GM23338 (cell line): Measurements from ENCODE around the gene PSD4. TPM values are rescaled to one million over a fixed set of nuclear protein-coding genes. Genes with fewer than 3 reads are reported as not detected.

Experiments
- ATAC-seq: fragments of 200-7000 bp; cut with Tn5 transposase; 3 replicates; pipeline ENCODE4 v1.9.1; 2020
- DNase-seq: peaks from one replicate; pipeline ENCODE4 v3.0.0-alpha.2; 2015; ENCODE audit warnings: low spot score
- H2AFZ ChIP-seq: fragments of 200-600 bp; sonication (generic); 2 replicates; pipeline ENCODE4 v1.8.0; 2016; ENCODE audit warnings: antibody characterized with exemption, mild to moderate bottlenecking, moderate library complexity
- H3F3A ChIP-seq: fragments of 200-600 bp; sonication (generic); replicated peaks from 2 replicates; pipeline ENCODE4 v1.8.0; 2017; ENCODE audit warnings: antibody characterized with exemption, mixed run types, low read depth
- H3K27ac ChIP-seq: fragments of 200-600 bp; sonication (generic); 2 replicates; pipeline ENCODE4 v1.6.1; 2016; ENCODE audit warnings: low read depth
- H3K27me3 ChIP-seq: fragments of 200-600 bp; sonication (generic); 2 replicates; pipeline ENCODE4 v1.8.0; 2016; ENCODE audit warnings: mild to moderate bottlenecking, mixed run types, moderate library complexity; ENCODE audit not compliant: insufficient read depth
- H3K36me3 ChIP-seq: fragments of 200-600 bp; sonication (generic); 2 replicates; pipeline ENCODE4 v1.8.0; 2016; ENCODE audit warnings: mild to moderate bottlenecking; ENCODE audit not compliant: insufficient read depth
- H3K4me1 ChIP-seq: fragments of 200-600 bp; sonication (generic); 2 replicates; pipeline ENCODE4 v1.8.0; 2016; ENCODE audit warnings: mild to moderate bottlenecking, moderate library complexity; ENCODE audit not compliant: insufficient read depth
- H3K4me2 ChIP-seq: fragments of 200-600 bp; sonication (generic); 2 replicates; pipeline ENCODE4 v1.7.1; 2017; ENCODE audit warnings: mixed run types
- H3K4me3 ChIP-seq: fragments of 200-600 bp; sonication (generic); 2 replicates; pipeline ENCODE4 v1.6.1; 2016; ENCODE audit warnings: mixed run types
- H3K79me2 ChIP-seq: fragments of 200-600 bp; sonication (generic); replicated peaks from 2 replicates; pipeline ENCODE4 v1.8.0; 2017; ENCODE audit warnings: mild to moderate bottlenecking; ENCODE audit not compliant: insufficient read depth
- H3K9me2 ChIP-seq: fragments of 200-600 bp; sonication (generic); 2 replicates; pipeline ENCODE4 v1.8.0; 2017; ENCODE audit not compliant: insufficient read depth
- H4K20me1 ChIP-seq: fragments of 200-600 bp; sonication (generic); replicated peaks from 2 replicates; pipeline ENCODE4 v1.8.0; 2017; ENCODE audit warnings: mild to moderate bottlenecking; ENCODE audit not compliant: insufficient read depth
- H3K27ac Mint-ChIP-seq: 2 replicates; pipeline ENCODE4 v1.8.0; 2020; ENCODE audit warnings: inconsistent platforms, mild to moderate bottlenecking, moderate library complexity, mixed read lengths
- H3K27me3 Mint-ChIP-seq: 3 replicates; pipeline ENCODE4 v1.8.0; 2022; ENCODE audit warnings: low read depth, mild to moderate bottlenecking, moderate library complexity, mixed read lengths, inconsistent platforms; ENCODE audit not compliant: insufficient read depth, poor library complexity
- H3K36me3 Mint-ChIP-seq: 3 replicates; pipeline ENCODE4 v1.8.0; 2021; ENCODE audit warnings: low read depth, mild to moderate bottlenecking, inconsistent platforms, moderate library complexity, mixed read lengths
- H3K4me1 Mint-ChIP-seq: 3 replicates; pipeline ENCODE4 v1.8.0; 2020; ENCODE audit warnings: mild to moderate bottlenecking, inconsistent platforms, mixed read lengths
- H3K4me3 Mint-ChIP-seq: 3 replicates; pipeline ENCODE4 v1.8.0; 2021; ENCODE audit warnings: moderate library complexity, mild to moderate bottlenecking, inconsistent platforms, mixed read lengths
- H3K9me3 Mint-ChIP-seq: 3 replicates; pipeline ENCODE4 v1.8.0; 2020; ENCODE audit warnings: moderate library complexity, mild to moderate bottlenecking, inconsistent platforms, mixed read lengths
- CREB1 ChIP-seq: fragments of 250-450 bp; sonication (Bioruptor Pico); IDR thresholded peaks from 2 replicates; pipeline ENCODE4 v1.5.0; 2020; ENCODE audit warnings: low read depth, mild to moderate bottlenecking, moderate library complexity
- EZH2 ChIP-seq: fragments of 200-600 bp; sonication (generic); IDR thresholded peaks from one replicate; pipeline ENCODE4 v1.8.0; 2017; ENCODE audit warnings: antibody characterized with exemption, mild to moderate bottlenecking, low read depth; ENCODE audit not compliant: unreplicated experiment
- EZH2phosphoT487 ChIP-seq: fragments of 200-600 bp; sonication (generic); IDR thresholded peaks from one replicate; pipeline ENCODE4 v1.8.1; 2018; ENCODE audit warnings: antibody characterized with exemption; ENCODE audit not compliant: unreplicated experiment
- JUNB ChIP-seq: IDR thresholded peaks from one replicate; pipeline ENCODE4 v1.6.1; 2016; ENCODE audit warnings: antibody characterized with exemption; ENCODE audit not compliant: unreplicated experiment
- NANOG ChIP-seq: IDR thresholded peaks from 2 replicates; pipeline ENCODE4 v1.6.1; 2016; ENCODE audit warnings: antibody characterized with exemption, borderline replicate concordance
- POLR2AphosphoS5 ChIP-seq: IDR thresholded peaks from 2 replicates; pipeline ENCODE4 v1.6.1; 2016; ENCODE audit warnings: antibody characterized with exemption, low read depth
- STAT1 ChIP-seq: IDR thresholded peaks from one replicate; pipeline ENCODE4 v1.6.1; 2016; ENCODE audit warnings: antibody characterized with exemption; ENCODE audit not compliant: unreplicated experiment
- ZNF114 ChIP-seq: fragments of 250-450 bp; sonication (Bioruptor Pico); IDR thresholded peaks from 2 replicates; pipeline ENCODE4 v1.5.0; 2020; ENCODE audit warnings: mild to moderate bottlenecking, moderate library complexity
- ZNF331 ChIP-seq: fragments of 250-450 bp; sonication (Bioruptor Pico); IDR thresholded peaks from 2 replicates; pipeline ENCODE4 v1.5.0; 2020; ENCODE audit warnings: low read depth, mild to moderate bottlenecking, moderate library complexity
- polyA plus RNA-seq: library from polyadenylated mRNA; unstranded; fragments of >200 nt; fragmentation: Nextera tagmentation; extraction: Ambion mirVana; gene quantifications from 2 replicates; pipeline ENCODE4 v1.2.1, GENCODE V29; 2016
- total RNA-seq: library from RNA; depleted of rRNA; stranded (reverse); fragments of >200 nt; shearing (Covaris generic); gene quantifications from 2 replicates; pipeline ENCODE4 v1.2.3, GENCODE V29; 2014
- TF ChIP-seq, protein P1 (sequence below): IDR thresholded peaks from 2 replicates; pipeline ENCODE4 v1.6.1; 2016; ENCODE audit warnings: antibody characterized with exemption
- TF ChIP-seq, protein P2 (sequence below): fragments of 250-450 bp; sonication (Bioruptor Pico); IDR thresholded peaks from 2 replicates; pipeline ENCODE4 v1.5.0; 2020; ENCODE audit warnings: mild to moderate bottlenecking, moderate library complexity
- TF ChIP-seq, protein P3 (sequence below), 2 experiments: fragments of 200-600 bp in 1 of 2; sonication (generic) in 1 of 2; conservative IDR thresholded peaks; 2 replicates each; pipeline versions ENCODE4 v1.5.1 to v1.6.1; 2016 to 2017; ENCODE audit warnings: antibody characterized with exemption in 2 of 2, low read depth in 2 of 2, mild to moderate bottlenecking in 2 of 2, moderate library complexity in 1 of 2
- TF ChIP-seq, protein P4 (sequence below): IDR thresholded peaks from one replicate; pipeline ENCODE4 v1.6.1; 2018; ENCODE audit warnings: antibody characterized with exemption; ENCODE audit not compliant: unreplicated experiment

Gene PSD4
- total and polyA plus RNA-seq, 2 experiments from 2014 or later = 0.06 to 0.66 TPM

DNA sequence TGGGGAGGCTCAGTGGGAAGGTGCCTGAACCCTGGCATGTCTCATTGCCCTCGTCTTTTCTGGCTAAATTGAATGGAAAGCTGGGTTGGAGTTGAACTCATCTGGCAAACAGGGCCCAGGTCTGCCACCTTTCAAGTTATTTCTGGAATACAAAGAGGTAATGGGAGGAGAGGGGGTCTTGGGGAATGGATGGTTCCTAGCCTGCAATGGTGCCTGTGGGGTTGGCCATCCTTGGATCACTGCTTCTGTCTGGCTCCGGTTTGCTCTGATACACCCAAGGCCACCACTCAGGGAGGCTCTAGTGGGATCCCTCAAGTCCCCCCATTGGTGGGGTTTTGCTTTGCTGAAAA is 45.3 kb downstream of the PSD4 start:
- H3K27me3 ChIP-seq = no peaks in the 10 kb centered on the region
- no peaks in the 10 kb centered on the region for H3K79me2 ChIP-seq
- H3K9me2 ChIP-seq = 0 out of 2 replicates have a peak, but pooled peaks cover 4% of the 10 kb centered on the region
- H3F3A ChIP-seq = no peaks in the 10 kb centered on the region
- Mint-ChIP-seq H3K36me3 (no peaks in the 10 kb centered on the region; the same call in 2 of the 3 replicates), H3K4me3 (no peak overlapping the region), H3K4me1 (peaks cover 21% of the 10 kb centered on the region), H3K9me3 (no peaks in the 10 kb centered on the region), H3K27me3 (peaks cover 13% of the 10 kb centered on the region), H3K27ac (no peak overlapping the region)
- no peaks in the 10 kb centered on the region for H3K4me1 ChIP-seq
- H3K36me3 ChIP-seq = no peaks in the 10 kb centered on the region
- ATAC-seq = no peak
- H3K4me3 ChIP-seq = no peak overlapping the region
- H3K27ac ChIP-seq = no peak overlapping the region
- no peaks in the 10 kb centered on the region for H4K20me1 ChIP-seq
- no peak for TF ChIP-seq NANOG
- TF ChIP-seq POLR2AphosphoS5 = no peak
- TF ChIP-seq JUNB = no peak
- no peak for TF ChIP-seq ZNF114 (CRISPR knock-in tag)
- no peak for TF ChIP-seq CREB1
- TF ChIP-seq STAT1 = no peak
- TF ChIP-seq, protein P1, sequence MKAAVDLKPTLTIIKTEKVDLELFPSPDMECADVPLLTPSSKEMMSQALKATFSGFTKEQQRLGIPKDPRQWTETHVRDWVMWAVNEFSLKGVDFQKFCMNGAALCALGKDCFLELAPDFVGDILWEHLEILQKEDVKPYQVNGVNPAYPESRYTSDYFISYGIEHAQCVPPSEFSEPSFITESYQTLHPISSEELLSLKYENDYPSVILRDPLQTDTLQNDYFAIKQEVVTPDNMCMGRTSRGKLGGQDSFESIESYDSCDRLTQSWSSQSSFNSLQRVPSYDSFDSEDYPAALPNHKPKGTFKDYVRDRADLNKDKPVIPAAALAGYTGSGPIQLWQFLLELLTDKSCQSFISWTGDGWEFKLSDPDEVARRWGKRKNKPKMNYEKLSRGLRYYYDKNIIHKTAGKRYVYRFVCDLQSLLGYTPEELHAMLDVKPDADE = no peak
- TF ChIP-seq, protein P2, sequence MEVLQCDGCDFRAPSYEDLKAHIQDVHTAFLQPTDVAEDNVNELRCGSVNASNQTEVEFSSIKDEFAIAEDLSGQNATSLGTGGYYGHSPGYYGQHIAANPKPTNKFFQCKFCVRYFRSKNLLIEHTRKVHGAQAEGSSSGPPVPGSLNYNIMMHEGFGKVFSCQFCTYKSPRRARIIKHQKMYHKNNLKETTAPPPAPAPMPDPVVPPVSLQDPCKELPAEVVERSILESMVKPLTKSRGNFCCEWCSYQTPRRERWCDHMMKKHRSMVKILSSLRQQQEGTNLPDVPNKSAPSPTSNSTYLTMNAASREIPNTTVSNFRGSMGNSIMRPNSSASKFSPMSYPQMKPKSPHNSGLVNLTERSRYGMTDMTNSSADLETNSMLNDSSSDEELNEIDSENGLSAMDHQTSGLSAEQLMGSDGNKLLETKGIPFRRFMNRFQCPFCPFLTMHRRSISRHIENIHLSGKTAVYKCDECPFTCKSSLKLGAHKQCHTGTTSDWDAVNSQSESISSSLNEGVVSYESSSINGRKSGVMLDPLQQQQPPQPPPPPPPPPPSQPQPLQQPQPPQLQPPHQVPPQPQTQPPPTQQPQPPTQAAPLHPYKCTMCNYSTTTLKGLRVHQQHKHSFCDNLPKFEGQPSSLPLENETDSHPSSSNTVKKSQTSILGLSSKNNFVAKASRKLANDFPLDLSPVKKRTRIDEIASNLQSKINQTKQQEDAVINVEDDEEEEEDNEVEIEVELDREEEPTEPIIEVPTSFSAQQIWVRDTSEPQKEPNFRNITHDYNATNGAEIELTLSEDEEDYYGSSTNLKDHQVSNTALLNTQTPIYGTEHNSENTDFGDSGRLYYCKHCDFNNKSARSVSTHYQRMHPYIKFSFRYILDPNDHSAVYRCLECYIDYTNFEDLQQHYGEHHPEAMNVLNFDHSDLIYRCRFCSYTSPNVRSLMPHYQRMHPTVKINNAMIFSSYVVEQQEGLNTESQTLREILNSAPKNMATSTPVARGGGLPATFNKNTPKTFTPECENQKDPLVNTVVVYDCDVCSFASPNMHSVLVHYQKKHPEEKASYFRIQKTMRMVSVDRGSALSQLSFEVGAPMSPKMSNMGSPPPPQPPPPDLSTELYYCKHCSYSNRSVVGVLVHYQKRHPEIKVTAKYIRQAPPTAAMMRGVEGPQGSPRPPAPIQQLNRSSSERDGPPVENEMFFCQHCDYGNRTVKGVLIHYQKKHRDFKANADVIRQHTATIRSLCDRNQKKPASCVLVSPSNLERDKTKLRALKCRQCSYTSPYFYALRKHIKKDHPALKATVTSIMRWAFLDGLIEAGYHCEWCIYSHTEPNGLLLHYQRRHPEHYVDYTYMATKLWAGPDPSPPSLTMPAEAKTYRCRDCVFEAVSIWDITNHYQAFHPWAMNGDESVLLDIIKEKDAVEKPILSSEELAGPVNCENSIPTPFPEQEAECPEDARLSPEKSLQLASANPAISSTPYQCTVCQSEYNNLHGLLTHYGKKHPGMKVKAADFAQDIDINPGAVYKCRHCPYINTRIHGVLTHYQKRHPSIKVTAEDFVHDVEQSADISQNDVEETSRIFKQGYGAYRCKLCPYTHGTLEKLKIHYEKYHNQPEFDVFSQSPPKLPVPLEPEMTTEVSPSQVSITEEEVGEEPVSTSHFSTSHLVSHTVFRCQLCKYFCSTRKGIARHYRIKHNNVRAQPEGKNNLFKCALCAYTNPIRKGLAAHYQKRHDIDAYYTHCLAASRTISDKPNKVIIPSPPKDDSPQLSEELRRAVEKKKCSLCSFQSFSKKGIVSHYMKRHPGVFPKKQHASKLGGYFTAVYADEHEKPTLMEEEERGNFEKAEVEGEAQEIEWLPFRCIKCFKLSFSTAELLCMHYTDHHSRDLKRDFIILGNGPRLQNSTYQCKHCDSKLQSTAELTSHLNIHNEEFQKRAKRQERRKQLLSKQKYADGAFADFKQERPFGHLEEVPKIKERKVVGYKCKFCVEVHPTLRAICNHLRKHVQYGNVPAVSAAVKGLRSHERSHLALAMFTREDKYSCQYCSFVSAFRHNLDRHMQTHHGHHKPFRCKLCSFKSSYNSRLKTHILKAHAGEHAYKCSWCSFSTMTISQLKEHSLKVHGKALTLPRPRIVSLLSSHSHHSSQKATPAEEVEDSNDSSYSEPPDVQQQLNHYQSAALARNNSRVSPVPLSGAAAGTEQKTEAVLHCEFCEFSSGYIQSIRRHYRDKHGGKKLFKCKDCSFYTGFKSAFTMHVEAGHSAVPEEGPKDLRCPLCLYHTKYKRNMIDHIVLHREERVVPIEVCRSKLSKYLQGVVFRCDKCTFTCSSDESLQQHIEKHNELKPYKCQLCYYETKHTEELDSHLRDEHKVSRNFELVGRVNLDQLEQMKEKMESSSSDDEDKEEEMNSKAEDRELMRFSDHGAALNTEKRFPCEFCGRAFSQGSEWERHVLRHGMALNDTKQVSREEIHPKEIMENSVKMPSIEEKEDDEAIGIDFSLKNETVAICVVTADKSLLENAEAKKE (CRISPR knock-in tag) = no peak
- TF ChIP-seq, protein P3, sequence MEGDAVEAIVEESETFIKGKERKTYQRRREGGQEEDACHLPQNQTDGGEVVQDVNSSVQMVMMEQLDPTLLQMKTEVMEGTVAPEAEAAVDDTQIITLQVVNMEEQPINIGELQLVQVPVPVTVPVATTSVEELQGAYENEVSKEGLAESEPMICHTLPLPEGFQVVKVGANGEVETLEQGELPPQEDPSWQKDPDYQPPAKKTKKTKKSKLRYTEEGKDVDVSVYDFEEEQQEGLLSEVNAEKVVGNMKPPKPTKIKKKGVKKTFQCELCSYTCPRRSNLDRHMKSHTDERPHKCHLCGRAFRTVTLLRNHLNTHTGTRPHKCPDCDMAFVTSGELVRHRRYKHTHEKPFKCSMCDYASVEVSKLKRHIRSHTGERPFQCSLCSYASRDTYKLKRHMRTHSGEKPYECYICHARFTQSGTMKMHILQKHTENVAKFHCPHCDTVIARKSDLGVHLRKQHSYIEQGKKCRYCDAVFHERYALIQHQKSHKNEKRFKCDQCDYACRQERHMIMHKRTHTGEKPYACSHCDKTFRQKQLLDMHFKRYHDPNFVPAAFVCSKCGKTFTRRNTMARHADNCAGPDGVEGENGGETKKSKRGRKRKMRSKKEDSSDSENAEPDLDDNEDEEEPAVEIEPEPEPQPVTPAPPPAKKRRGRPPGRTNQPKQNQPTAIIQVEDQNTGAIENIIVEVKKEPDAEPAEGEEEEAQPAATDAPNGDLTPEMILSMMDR (conservative IDR thresholded peaks at IDR 0.05; ENCODE audit: low read depth in 2 of 2) = no peak
- no peak for TF ChIP-seq EZH2phosphoT487
- TF ChIP-seq ZNF331 (CRISPR knock-in tag) = no peak
- TF ChIP-seq, protein P4, sequence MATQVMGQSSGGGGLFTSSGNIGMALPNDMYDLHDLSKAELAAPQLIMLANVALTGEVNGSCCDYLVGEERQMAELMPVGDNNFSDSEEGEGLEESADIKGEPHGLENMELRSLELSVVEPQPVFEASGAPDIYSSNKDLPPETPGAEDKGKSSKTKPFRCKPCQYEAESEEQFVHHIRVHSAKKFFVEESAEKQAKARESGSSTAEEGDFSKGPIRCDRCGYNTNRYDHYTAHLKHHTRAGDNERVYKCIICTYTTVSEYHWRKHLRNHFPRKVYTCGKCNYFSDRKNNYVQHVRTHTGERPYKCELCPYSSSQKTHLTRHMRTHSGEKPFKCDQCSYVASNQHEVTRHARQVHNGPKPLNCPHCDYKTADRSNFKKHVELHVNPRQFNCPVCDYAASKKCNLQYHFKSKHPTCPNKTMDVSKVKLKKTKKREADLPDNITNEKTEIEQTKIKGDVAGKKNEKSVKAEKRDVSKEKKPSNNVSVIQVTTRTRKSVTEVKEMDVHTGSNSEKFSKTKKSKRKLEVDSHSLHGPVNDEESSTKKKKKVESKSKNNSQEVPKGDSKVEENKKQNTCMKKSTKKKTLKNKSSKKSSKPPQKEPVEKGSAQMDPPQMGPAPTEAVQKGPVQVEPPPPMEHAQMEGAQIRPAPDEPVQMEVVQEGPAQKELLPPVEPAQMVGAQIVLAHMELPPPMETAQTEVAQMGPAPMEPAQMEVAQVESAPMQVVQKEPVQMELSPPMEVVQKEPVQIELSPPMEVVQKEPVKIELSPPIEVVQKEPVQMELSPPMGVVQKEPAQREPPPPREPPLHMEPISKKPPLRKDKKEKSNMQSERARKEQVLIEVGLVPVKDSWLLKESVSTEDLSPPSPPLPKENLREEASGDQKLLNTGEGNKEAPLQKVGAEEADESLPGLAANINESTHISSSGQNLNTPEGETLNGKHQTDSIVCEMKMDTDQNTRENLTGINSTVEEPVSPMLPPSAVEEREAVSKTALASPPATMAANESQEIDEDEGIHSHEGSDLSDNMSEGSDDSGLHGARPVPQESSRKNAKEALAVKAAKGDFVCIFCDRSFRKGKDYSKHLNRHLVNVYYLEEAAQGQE = no peak
- TF ChIP-seq EZH2 = no peak
- H3K4me2 ChIP-seq = no peak overlapping the region
- DNase-seq = no peak
- no peak overlapping the region for H2AFZ ChIP-seq
